Esophagus muscularis mucosa (tissue), 3 donors: ENCODE data around the gene PTPRU.

Experiments
- POLR2A ChIP-seq: fragments of 450-650 bp; IDR thresholded peaks from one replicate; pipeline ENCODE4 v1.6.1; 2017; ENCODE audit warnings: antibody characterized with exemption, moderate library complexity, mild to moderate bottlenecking, low read depth
- TF ChIP-seq, protein P1 (sequence below), 3 experiments: fragments of 200-600 bp in 2 of 3; fragments of 450-650 bp in 1 of 3; sonication (generic) in 2 of 3; IDR thresholded peaks; one replicate each; pipeline ENCODE4 v1.5.1; 2017 to 2019; ENCODE audit warnings: antibody characterized with exemption in 3 of 3, mild to moderate bottlenecking in 2 of 3, moderate library complexity in 1 of 3

DNA sequence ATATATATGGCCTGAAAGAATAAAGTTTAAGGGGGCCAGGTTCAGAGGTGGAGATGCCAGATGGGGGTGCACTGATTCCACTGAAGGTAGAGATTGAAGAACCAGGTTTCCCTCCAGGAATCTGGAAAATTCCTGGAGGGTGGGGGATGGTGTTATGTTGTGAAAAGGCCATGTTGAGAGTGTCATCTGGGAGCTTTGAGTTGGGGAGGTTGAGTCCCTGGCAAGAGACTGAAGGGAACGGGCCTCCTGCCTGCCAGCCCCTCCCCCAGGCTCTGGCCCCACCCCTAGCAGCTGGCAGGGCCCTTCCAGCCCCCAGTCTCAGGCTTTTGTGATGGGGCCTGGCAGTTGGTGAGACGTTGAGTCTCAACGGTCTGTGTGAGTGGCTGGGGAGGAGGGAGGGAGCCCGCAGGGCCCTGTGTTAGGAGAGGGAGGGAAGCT, 4.1 kb downstream of the PTPRU start:
- TF ChIP-seq, protein P1, sequence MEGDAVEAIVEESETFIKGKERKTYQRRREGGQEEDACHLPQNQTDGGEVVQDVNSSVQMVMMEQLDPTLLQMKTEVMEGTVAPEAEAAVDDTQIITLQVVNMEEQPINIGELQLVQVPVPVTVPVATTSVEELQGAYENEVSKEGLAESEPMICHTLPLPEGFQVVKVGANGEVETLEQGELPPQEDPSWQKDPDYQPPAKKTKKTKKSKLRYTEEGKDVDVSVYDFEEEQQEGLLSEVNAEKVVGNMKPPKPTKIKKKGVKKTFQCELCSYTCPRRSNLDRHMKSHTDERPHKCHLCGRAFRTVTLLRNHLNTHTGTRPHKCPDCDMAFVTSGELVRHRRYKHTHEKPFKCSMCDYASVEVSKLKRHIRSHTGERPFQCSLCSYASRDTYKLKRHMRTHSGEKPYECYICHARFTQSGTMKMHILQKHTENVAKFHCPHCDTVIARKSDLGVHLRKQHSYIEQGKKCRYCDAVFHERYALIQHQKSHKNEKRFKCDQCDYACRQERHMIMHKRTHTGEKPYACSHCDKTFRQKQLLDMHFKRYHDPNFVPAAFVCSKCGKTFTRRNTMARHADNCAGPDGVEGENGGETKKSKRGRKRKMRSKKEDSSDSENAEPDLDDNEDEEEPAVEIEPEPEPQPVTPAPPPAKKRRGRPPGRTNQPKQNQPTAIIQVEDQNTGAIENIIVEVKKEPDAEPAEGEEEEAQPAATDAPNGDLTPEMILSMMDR (IDR thresholded peaks at IDR 0.05) = no peak
- TF ChIP-seq POLR2A = no peak
